Lower leg skin (tissue), 3 donors: ENCODE results near the gene CSNK1D.

Experiments used
- CTCF ChIP-seq, 3 donors: fragments of 450-650 bp; IDR thresholded peaks; one replicate each; pipeline ENCODE4 v1.5.1; 2016; ENCODE audit warnings: antibody characterized with exemption in 3 of 3, mild to moderate bottlenecking in 3 of 3, moderate library complexity in 2 of 3
- POLR2A ChIP-seq, 2 donors: fragments of 450-650 bp; IDR thresholded peaks; one replicate each; pipeline ENCODE4 v1.6.1; 2016 to 2017; ENCODE audit warnings: antibody characterized with exemption in 2 of 2, mild to moderate bottlenecking in 1 of 2, moderate library complexity in 1 of 2

GRCh38 chr17:82236142-82236971 is 37.1 kb downstream of the CSNK1D start:
- TF ChIP-seq CTCF (IDR thresholded peaks at IDR 0.05): peak in 1 of 3 donors; percentile 65
- TF ChIP-seq POLR2A (IDR thresholded peaks at IDR 0.05): no peak
